Calu3 (cell line): ENCODE results near the gene CCDC196. TPM values are rescaled to one million over a fixed set of nuclear protein-coding genes. Genes with fewer than 3 reads are reported as not detected.

ENCODE experiments used
- BruUV-seq: library from RNA; stranded (reverse); fragments of 400-500 nt; replicated peaks from 2 replicates; lab custom pipeline; 2021; lab: Mats Ljungman, UMichigan
- CTCF ChIA-PET: fragments of 300-600 bp; sonication (Branson Sonifier 250); formaldehyde crosslinking; loops from one replicate; lab custom pipeline; 2022; ENCODE audit warnings: antibody characterized with exemption; lab: Charles Lee
- DNase-seq: peaks from one replicate; pipeline ENCODE4 v3.0.0; 2022
- H3K27ac Mint-ChIP-seq: one replicate; pipeline ENCODE4 v1.8.0; 2022; ENCODE audit warnings: mixed read lengths; ENCODE audit not compliant: unreplicated experiment
- H3K27me3 Mint-ChIP-seq: one replicate; pipeline ENCODE4 v1.8.0; 2022; ENCODE audit warnings: mixed read lengths; ENCODE audit not compliant: unreplicated experiment
- H3K36me3 Mint-ChIP-seq: one replicate; pipeline ENCODE4 v1.8.0; 2022; ENCODE audit warnings: mild to moderate bottlenecking, moderate library complexity, mixed read lengths; ENCODE audit not compliant: insufficient read depth, unreplicated experiment
- H3K4me1 Mint-ChIP-seq: one replicate; pipeline ENCODE4 v1.8.0; 2022; ENCODE audit warnings: mild to moderate bottlenecking, low read depth, mixed read lengths; ENCODE audit not compliant: unreplicated experiment
- H3K4me3 Mint-ChIP-seq: one replicate; pipeline ENCODE4 v1.8.0; 2022; ENCODE audit warnings: mild to moderate bottlenecking, low read depth, moderate library complexity, mixed read lengths; ENCODE audit not compliant: unreplicated experiment
- H3K9me3 Mint-ChIP-seq: one replicate; pipeline ENCODE4 v1.8.0; 2022; ENCODE audit warnings: low read depth, mixed read lengths; ENCODE audit not compliant: unreplicated experiment
- intact Hi-C: fragments of 100-400 bp; cut with micrococcal nuclease; formaldehyde crosslinking; loops from one replicate; pipeline ENCODE4 v1.10.0; 2022; ENCODE audit not compliant: unreplicated experiment
- total RNA-seq: library from RNA; stranded (reverse); gene quantifications from 2 replicates; pipeline ENCODE4 v1.2.3, GENCODE V29; 2022
- TF ChIP-seq, protein P1 (sequence below): fragments of 200-600 bp; IDR thresholded peaks from one replicate; pipeline ENCODE4 v1.8.0; 2022; ENCODE audit warnings: antibody characterized with exemption; ENCODE audit not compliant: unreplicated experiment

Gene CCDC196
- total RNA-seq, 1 experiment from 2014 or later = not detected

DNA sequence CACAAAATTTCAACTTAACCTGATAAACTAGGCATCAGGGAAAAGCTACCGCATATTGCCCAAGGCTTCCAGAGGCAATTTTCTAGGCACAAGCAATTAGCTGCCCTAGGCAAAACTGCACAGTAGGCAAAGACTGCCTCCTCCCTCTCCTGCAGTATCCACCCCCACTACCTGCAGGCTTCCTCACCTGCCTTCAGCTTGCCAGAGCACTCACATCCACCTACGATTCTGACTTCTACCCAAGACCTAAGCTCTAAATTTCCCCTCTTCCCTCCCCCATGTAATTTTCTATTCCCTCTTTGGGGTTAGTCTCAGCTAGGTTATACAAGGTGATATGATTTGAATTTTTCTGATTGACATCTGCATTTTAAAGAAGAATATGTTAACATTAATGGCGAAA is 21.9 kb upstream of the CCDC196 start:
- CTCF ChIA-PET = no interaction called here
- no peaks in the 10 kb centered on the region for H3K36me3 Mint-ChIP-seq

DNA sequence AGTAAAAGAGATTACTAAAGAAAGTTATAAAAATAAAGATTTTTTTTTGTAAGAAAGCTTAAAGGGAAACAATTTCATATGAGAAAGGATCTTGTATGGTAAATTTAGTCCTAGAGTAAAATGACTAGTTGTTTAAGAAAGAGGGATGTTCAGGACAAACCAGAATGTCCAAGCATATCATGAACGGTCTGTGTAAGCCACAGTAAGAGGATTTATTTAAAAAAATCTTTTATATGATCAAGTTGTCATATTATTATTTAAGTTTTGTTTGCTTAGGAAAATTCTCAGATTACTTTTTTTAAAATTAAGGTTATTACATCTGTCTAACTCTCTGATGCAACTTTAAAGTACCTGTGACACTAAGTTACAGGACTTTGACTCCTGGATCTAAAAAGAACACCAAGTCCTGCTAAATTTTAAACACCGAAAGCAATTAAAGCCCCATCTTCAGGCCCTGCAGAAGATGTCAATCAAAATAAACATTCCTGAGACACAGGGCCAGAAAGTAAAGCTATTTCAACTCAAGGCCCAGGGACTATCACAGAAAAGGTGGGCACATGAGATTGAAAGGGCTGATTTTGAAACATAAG is 17.3 kb upstream of the CCDC196 start:
- Mint-ChIP-seq H3K4me1 (no peaks in the 10 kb centered on the region), H3K4me3 (no peak overlapping the region), H3K27me3 (no peaks in the 10 kb centered on the region), H3K27ac (no peak overlapping the region), H3K9me3 (no peaks in the 10 kb centered on the region), H3K36me3 (no peaks in the 10 kb centered on the region)
- TF ChIP-seq, protein P1, sequence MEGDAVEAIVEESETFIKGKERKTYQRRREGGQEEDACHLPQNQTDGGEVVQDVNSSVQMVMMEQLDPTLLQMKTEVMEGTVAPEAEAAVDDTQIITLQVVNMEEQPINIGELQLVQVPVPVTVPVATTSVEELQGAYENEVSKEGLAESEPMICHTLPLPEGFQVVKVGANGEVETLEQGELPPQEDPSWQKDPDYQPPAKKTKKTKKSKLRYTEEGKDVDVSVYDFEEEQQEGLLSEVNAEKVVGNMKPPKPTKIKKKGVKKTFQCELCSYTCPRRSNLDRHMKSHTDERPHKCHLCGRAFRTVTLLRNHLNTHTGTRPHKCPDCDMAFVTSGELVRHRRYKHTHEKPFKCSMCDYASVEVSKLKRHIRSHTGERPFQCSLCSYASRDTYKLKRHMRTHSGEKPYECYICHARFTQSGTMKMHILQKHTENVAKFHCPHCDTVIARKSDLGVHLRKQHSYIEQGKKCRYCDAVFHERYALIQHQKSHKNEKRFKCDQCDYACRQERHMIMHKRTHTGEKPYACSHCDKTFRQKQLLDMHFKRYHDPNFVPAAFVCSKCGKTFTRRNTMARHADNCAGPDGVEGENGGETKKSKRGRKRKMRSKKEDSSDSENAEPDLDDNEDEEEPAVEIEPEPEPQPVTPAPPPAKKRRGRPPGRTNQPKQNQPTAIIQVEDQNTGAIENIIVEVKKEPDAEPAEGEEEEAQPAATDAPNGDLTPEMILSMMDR = no peak
- DNase-seq = no peak
- CTCF ChIA-PET = interaction anchor here (0.5 kb wide), 1 partner anchor 21 kb away, joined by 3 read pairs; no protein-coding TSS in a partner anchor
- BruUV-seq = no TSS peak
- intact Hi-C loops = no loop called here

More for the DNA sequence above, 21.9 kb upstream of the CCDC196 start:
- no peak for DNase-seq
- Mint-ChIP-seq H3K9me3 (no peaks in the 10 kb centered on the region), H3K27ac (no peak overlapping the region), H3K4me1 (no peaks in the 10 kb centered on the region), H3K4me3 (no peak overlapping the region), H3K27me3 (no peaks in the 10 kb centered on the region)
- TF ChIP-seq, protein P1 = no peak
- no TSS peak for BruUV-seq
- intact Hi-C loops = no loop called here

DNA sequence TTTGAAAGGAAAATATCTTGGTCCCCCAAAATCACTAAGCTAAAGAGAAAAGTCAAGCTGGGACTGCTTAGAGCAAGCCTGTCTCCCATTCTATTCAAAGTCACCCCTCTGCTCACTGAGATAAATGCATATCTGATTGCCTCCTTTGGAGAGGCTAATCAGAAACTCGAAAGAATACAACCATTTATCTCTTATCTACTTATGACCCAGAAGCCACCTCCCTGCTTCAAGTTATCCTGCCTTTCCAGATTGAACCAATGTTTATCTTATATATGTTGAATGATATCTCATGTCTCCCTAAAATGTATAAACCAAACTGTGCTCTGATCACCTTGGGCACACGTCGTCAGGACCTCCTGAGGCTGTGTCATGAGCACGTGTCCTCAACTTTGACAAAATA is 14.6 kb upstream of the CCDC196 start:
- intact Hi-C loops = no loop called here
- CTCF ChIA-PET = no interaction called here
- Mint-ChIP-seq H3K36me3 (no peaks in the 10 kb centered on the region), H3K27me3 (no peaks in the 10 kb centered on the region), H3K9me3 (no peaks in the 10 kb centered on the region), H3K4me3 (no peak overlapping the region), H3K27ac (no peak overlapping the region), H3K4me1 (no peaks in the 10 kb centered on the region)
- no peak for DNase-seq
- TF ChIP-seq, protein P1 = no peak
- BruUV-seq = no TSS peak

DNA sequence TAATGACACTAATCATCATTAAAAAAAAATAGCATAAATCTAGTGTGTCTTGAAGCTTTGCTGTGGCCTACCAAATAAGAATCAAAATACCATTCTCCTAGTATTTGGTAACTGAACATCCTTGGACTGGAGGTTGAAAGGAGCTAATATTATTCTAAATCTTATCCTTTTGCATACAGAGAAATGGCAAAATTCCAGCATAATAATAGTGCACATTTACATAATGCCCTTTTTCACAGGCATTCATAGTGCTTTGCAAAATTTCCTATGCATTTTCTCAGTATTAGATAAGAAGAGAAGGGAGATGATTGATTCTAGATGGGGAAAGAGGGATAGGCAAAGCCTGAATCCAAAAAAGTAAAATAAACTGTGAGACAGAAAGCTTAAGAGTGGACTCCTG is 13.9 kb upstream of the CCDC196 start:
- H3K27me3 Mint-ChIP-seq = no peaks in the 10 kb centered on the region
- no peak overlapping the region for H3K4me3 Mint-ChIP-seq
- CTCF ChIA-PET = no interaction called here
- no peaks in the 10 kb centered on the region for H3K36me3 Mint-ChIP-seq
- no peaks in the 10 kb centered on the region for H3K9me3 Mint-ChIP-seq
- no TSS peak for BruUV-seq
- DNase-seq = no peak
- no peaks in the 10 kb centered on the region for H3K4me1 Mint-ChIP-seq
- intact Hi-C loops = no loop called here
- TF ChIP-seq, protein P1 = no peak
- no peak overlapping the region for H3K27ac Mint-ChIP-seq
